GM12892 (cell line): Measurements from ENCODE around the gene CCL3.

Source experiments
- POLR2A ChIP-seq: IDR thresholded peaks from 2 replicates; pipeline ENCODE4 v1.6.1; 2011; ENCODE audit warnings: low read depth, low read length, control low read depth
- POLR2AphosphoS5 ChIP-seq: IDR thresholded peaks from 2 replicates; pipeline ENCODE4 v1.6.1; 2011; ENCODE audit warnings: low read depth, low read length, control low read depth
- TAF1 ChIP-seq: IDR thresholded peaks from 2 replicates; pipeline ENCODE4 v1.6.1; 2011; ENCODE audit warnings: low read depth, mild to moderate bottlenecking, control low read depth, low read length, borderline replicate concordance

DNA sequence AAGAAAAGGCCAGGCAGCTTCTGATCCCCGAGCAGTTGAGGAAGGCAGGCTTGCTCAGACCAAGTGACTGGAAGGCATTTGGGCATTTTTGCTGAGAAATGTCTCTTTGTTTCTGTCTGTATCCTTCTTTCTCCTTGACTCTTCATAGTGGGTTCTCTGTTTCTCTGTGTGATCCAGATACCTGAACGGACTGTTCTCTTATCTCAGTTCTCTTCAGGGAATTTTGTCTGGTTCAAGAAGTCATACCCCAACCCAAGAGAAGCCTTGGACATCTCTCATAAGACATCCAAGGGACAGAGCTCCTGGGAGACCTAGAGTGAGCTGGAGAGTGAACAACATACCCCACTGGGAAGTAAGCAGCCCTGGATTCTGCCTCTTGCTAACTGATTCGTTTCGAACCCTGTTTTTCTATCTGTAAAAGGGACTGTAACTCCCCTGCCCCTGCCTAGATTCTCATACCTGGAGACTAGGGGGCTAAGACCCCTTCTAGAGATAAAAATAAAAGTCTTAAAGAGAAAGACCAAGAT is 541 bp downstream of the CCL3 start:
- TF ChIP-seq POLR2AphosphoS5 (no peak), POLR2A (no peak; the same call in 1 of the 2 replicates), TAF1 (no peak)
